ENCODE results near the gene SRBD1.

SRBD1 gene

DNA sequence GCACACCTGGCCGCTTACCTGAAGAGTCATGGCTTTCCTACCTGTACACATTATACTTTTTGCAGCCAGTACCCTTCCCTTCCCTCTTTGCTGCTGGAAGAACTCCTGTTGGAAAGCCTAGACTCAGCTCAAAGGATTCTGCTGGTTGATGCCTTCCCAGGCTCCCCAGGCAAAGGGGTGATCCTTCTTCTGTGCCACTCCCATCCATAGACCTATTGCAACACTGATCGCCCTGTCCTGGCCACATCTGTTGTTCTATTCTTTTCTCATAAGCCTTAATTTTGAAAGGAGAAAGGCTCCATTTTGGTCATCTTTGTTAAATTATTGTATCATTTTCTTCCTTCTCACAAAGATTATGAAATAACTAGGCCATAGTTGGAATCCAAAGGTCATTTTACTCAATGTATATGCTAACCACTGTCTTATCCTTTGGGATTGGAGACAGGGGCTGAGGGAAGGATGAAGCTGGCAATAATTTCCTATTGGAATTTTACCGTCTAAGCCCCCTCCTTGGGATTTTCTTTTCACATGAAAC lies 37.0 kb upstream of the SRBD1 start:
- no peak for DNase-seq
- H3K4me2 ChIP-seq (ENCODE audit: low read depth, low read length): no peak overlapping the region
- H3K27me3 ChIP-seq (replicated peaks; ENCODE audit: insufficient read depth, low read length): 0 out of 2 replicates have a peak, but pooled peaks cover 1% of the 10 kb centered on the region
- no peak overlapping the region for H2AFZ ChIP-seq (ENCODE audit: low read length)
- H3F3A ChIP-seq (ENCODE audit: insufficient read depth, low read length): peaks cover 10% of the 10 kb centered on the region; the same call in 1 of the 2 replicates
- H3K79me2 ChIP-seq (ENCODE audit: low read length): peaks cover 15% of the 10 kb centered on the region
- TF ChIP-seq, protein P1, sequence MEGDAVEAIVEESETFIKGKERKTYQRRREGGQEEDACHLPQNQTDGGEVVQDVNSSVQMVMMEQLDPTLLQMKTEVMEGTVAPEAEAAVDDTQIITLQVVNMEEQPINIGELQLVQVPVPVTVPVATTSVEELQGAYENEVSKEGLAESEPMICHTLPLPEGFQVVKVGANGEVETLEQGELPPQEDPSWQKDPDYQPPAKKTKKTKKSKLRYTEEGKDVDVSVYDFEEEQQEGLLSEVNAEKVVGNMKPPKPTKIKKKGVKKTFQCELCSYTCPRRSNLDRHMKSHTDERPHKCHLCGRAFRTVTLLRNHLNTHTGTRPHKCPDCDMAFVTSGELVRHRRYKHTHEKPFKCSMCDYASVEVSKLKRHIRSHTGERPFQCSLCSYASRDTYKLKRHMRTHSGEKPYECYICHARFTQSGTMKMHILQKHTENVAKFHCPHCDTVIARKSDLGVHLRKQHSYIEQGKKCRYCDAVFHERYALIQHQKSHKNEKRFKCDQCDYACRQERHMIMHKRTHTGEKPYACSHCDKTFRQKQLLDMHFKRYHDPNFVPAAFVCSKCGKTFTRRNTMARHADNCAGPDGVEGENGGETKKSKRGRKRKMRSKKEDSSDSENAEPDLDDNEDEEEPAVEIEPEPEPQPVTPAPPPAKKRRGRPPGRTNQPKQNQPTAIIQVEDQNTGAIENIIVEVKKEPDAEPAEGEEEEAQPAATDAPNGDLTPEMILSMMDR (IDR thresholded peaks at IDR 0.05; ENCODE audit: low read length): no peak
- TF ChIP-seq EZH2 (optimal IDR thresholded peaks at IDR 0.05; ENCODE audit: low read depth, low read length) (no peak), EZH2phosphoT487 (IDR thresholded peaks at IDR 0.05; ENCODE audit: low read length) (no peak)
- H3K9ac ChIP-seq (ENCODE audit: low read length): no peak overlapping the region
- H3K27ac ChIP-seq (ENCODE audit: low read length): no peak overlapping the region
- no peaks in the 10 kb centered on the region for H3K9me2 ChIP-seq (replicated peaks; ENCODE audit: insufficient read depth, low read length)
- no peaks in the 10 kb centered on the region for H3K9me3 ChIP-seq (replicated peaks; ENCODE audit: insufficient read depth, low read length)
- H3K36me3 ChIP-seq (replicated peaks; ENCODE audit: insufficient read depth, low read length): no peaks in the 10 kb centered on the region
- no peaks in the 10 kb centered on the region for H4K20me1 ChIP-seq (ENCODE audit: insufficient read depth, low read length)
- H3K4me1 ChIP-seq (ENCODE audit: low read length): peaks cover 11% of the 10 kb centered on the region; the same call in 1 of the 2 replicates
- H3K4me3 ChIP-seq (ENCODE audit: low read length): no peak overlapping the region

DNA sequence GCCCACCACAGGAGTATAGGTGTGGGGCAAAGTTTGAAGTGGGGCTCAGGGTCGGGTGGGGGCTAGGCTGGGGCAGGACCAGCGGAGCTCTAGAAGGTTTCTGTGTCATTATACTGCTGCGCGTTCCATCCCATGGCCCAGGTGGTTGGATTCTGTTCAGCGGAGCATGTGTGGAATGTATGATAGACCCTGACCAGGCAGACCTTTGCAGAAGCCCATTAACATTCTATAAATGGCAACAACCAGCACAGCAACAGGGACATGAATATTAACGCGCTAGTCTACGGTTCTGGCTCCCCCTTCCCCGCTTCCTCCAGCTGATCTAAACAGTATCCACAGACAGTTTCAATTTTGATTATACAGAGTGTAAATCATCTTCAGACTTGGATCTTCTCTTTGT lies 36.3 kb upstream of the SRBD1 start:
- Histone ChIP-seq H3K27me3 (replicated peaks; ENCODE audit: insufficient read depth, low read length) (0 out of 2 replicates have a peak, but pooled peaks cover 5% of the 10 kb centered on the region), H3K9ac (ENCODE audit: low read length) (no peak overlapping the region), H2AFZ (ENCODE audit: low read length) (no peak overlapping the region), H3K27ac (ENCODE audit: low read length) (no peak overlapping the region), H3K79me2 (ENCODE audit: low read length) (peaks cover 9% of the 10 kb centered on the region), H3K9me3 (replicated peaks; ENCODE audit: insufficient read depth, low read length) (no peaks in the 10 kb centered on the region), H3K36me3 (replicated peaks; ENCODE audit: insufficient read depth, low read length) (no peaks in the 10 kb centered on the region), H3K4me1 (ENCODE audit: low read length) (peaks cover 6% of the 10 kb centered on the region; the same call in 1 of the 2 replicates), H3K9me2 (replicated peaks; ENCODE audit: insufficient read depth, low read length) (no peaks in the 10 kb centered on the region), H3F3A (ENCODE audit: insufficient read depth, low read length) (peaks cover 10% of the 10 kb centered on the region; the same call in 1 of the 2 replicates), H3K4me2 (ENCODE audit: low read depth, low read length) (no peak overlapping the region), H3K4me3 (ENCODE audit: low read length) (no peak overlapping the region), H4K20me1 (ENCODE audit: insufficient read depth, low read length) (no peaks in the 10 kb centered on the region)
- no peak for TF ChIP-seq EZH2phosphoT487 (IDR thresholded peaks at IDR 0.05; ENCODE audit: low read length)
- no peak for TF ChIP-seq EZH2 (optimal IDR thresholded peaks at IDR 0.05; ENCODE audit: low read depth, low read length)
- TF ChIP-seq, protein P1 (IDR thresholded peaks at IDR 0.05; ENCODE audit: low read length): no peak
- no peak for DNase-seq

DNA sequence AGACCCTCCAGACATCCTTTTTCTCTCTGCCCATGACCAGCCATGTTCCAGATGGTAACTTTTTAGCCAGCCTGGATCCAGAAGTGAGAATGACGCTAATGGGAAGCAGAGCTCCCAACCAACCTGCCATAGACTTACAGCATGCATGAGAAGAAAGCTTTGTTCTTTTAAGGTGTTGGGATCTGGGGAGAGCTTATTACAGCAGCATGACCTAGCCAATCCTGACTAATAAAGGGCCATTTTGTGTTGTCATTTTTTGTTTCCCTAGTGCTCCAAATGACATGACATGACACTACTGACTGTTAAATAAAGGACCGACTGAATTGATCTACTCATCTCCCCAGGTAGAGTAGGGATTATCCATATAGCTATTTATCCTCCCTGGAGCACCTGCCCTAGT lies 35.2 kb upstream of the SRBD1 start:
- TF ChIP-seq EZH2phosphoT487 (IDR thresholded peaks at IDR 0.05; ENCODE audit: low read length) (no peak), EZH2 (optimal IDR thresholded peaks at IDR 0.05; ENCODE audit: low read depth, low read length) (no peak)
- TF ChIP-seq, protein P1 (IDR thresholded peaks at IDR 0.05; ENCODE audit: low read length): no peak
- Histone ChIP-seq H3K79me2 (ENCODE audit: low read length) (no peaks in the 10 kb centered on the region), H3F3A (ENCODE audit: insufficient read depth, low read length) (peaks cover 10% of the 10 kb centered on the region; the same call in 1 of the 2 replicates), H3K4me1 (ENCODE audit: low read length) (peaks cover 4% of the 10 kb centered on the region; the same call in 1 of the 2 replicates), H3K9ac (ENCODE audit: low read length) (no peak overlapping the region), H3K9me3 (replicated peaks; ENCODE audit: insufficient read depth, low read length) (no peaks in the 10 kb centered on the region), H3K4me3 (ENCODE audit: low read length) (no peak overlapping the region), H3K4me2 (ENCODE audit: low read depth, low read length) (no peak overlapping the region), H4K20me1 (ENCODE audit: insufficient read depth, low read length) (no peaks in the 10 kb centered on the region), H3K27ac (ENCODE audit: low read length) (no peak overlapping the region), H3K36me3 (replicated peaks; ENCODE audit: insufficient read depth, low read length) (no peaks in the 10 kb centered on the region), H2AFZ (ENCODE audit: low read length) (no peak overlapping the region), H3K27me3 (replicated peaks; ENCODE audit: insufficient read depth, low read length) (0 out of 2 replicates have a peak, but pooled peaks cover 5% of the 10 kb centered on the region), H3K9me2 (replicated peaks; ENCODE audit: insufficient read depth, low read length) (no peaks in the 10 kb centered on the region)
- no peak for DNase-seq

Measured in MM.1S (cell line).